ENCODE results near the gene WWOX.

Gene WWOX

DNA sequence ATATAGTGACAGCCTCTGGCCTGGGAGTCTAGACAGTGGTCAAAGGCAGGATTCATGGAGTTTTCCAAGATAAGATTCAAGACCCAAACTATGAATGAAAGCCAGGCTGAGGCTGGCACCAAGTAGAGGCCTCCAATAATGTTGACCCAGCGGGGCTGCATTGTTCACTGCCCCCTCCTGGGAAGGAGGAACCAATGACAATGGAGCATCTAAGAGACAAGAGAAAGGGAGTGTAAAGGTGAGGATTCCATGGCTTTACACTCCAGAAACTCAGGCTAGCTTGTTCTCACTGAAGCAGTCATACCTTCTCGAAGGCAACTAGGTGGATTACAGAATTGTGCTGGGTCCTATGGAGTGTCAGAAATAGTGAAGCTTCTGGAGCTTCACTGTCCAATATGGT is 380.3 kb downstream of the WWOX start:
- DNase-seq, result no peak

DNA sequence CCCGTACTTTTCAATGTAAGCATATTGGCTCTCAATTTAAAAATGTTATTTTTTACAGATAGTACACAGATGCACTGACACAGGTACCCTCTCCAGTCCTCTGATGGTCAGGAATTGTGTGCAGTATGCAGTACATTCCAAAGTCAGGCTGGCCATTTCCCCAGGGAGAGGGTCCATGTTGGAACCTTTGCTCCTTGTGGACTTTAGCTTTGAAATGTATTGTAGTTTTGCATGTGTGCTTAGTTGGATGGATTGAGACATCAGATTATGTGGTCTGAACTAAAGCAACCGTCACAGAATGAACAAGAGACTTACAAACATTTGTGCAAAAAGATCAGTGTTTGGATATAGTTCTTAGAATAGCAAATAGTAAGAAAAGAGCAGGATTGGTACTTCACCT is 381.1 kb downstream of the WWOX start:
- DNase-seq, result no peak

DNA sequence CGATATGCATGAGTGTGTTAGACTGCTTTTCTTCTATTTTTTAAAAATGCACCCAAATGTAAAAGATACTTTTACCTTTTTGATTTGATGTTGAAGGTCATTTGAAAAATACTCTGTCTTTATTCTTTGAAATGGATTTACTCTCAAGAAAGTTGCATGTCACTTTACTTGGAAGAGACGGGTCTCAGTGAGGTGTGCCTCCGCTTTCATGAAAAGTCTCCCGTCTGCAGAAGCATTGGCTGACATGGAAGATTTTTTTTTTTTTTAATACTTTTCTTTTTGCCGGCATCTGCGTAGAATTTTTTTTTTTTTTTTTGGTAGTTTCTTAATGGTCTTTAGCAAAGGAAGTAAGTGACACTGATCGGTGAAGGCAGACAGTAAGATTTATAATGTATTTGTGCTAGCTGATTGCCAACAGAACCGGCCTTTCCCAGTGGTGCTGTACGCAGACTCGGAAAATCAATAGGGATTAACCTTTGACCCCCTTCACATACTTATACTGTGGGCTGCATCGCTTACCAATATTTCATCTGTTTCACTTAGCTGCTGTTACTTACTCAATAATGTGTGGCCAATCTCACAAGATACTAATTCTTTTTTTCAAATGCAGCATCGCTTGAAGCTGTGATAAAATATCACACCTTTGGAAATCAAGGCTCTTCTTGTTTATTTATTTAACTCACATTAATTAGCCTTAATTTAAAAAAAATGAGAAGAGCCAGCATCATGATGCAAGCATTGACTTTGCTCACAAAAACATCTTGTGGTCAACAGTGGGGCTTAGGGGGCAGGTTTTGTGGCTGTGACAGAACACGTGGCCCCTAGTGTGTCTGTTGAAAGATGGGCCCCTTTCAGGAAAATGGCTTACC is 383.9 kb downstream of the WWOX start:
- no peak for DNase-seq

DNA sequence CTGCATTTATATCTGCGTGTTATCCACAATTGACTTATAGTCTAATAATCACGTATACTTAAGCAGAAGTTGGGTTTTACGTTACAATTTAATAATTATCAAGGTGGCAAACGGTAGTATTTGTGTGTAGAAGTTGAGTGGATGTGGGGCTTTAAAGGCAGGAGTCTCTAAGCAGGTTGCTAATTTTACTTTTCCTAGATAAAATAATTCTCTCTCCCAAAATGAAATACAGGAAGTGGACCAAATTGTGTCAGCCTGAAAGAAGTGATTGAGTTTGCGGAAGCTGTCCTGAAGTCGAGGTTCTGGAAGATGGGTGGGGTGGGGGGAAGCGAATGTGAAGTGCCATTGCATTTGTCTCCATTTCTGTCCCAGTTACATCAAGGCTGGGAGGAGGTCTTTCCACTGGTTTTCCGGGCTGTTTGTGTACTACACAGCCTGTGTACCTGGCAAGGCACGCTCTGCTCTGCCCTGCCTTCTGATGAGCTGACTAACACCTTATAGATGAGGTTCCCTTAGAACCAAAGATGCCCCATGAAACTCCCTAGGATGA is 385.1 kb downstream of the WWOX start:
- DNase-seq, result no peak

DNA sequence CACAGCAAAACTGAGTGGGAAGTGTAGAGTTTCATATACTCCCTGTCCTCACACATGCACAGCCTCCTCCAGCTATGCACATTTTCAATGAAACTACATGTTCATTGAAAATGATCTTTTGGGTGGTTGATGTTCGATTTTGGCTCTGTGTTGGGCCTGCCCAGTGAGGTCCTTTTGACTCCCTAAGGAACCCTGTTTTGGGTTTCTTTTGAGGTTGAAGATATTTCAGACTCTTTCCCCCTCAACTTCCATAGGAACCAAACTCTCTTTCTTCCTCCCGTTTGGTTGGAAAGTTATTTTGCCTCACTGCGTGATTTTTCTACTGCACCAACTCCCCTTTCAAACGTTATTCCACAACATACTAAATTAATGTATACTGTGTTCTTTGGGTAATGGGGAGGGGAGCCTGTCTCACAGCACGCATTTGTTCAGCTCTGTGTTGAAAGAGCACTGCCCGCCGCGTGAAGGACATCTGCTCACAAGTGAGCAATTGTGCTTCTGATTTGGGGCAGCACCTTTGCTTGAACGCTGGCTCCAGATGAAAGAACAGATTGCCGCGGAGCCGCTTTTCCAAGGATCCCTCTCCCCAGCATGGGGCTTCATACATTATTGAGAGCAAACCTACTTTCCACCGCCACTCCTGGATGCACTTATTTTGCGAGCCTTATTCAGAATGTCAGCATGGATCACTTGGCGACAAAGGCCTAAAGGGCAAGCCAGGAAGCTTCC is 385.9 kb downstream of the WWOX start:
- no peak for DNase-seq

DNA sequence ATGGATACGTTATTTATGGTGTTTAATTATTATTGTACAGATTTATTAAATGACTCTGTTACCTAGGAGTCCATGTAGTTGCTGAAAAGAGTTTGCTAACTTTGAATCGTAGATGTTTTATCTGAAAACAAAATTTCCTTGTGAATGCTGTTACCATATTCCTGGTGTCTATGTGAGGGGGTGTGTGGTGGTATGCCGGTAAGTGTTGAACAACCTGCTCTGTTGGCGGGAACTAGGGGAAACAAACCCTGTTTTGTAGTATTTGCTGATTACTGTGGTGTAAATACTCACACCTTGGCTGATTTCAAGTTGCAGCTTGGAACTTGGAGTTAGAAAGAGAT is 386.4 kb downstream of the WWOX start:
- DNase-seq, result no peak

DNA sequence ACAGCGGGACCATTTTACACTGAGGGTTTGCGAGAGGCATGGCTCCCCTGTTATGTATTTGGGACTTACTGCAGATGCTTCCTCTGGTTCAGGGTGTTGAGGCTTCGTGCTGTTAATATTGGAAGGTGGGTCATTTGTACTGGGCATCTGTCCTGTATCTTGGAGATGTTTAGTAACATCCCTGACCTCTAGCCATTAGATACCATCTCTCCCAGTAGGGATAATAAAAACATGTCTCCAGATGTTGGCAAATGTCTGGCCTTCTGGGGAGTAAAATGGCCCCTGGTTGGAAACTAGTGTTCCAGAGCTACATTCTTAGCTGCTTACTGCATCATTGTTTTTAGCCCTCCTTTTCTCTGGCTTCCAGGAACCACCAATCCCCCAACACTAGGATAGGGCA is 388.0 kb downstream of the WWOX start:
- DNase-seq, result no peak

DNA sequence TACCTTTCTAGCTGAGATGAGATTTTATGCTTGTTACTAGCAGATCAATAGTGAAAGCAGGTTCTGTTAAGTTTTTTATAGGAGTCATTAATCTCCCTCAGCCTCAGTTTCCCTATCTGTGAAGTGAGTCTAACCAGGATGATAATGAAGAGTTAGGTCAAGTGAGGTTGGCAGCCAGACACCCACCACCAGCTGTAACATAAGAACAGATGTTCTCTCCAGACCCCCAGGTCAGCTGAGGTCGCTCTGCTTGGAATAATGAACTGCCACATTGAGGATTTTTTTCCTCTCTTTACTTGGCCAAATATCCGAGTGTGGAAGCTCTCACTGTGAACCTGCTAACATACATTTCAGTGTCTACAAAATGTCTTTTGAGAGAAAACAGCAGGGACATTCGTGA is 389.6 kb downstream of the WWOX start:
- no peak for DNase-seq

DNA sequence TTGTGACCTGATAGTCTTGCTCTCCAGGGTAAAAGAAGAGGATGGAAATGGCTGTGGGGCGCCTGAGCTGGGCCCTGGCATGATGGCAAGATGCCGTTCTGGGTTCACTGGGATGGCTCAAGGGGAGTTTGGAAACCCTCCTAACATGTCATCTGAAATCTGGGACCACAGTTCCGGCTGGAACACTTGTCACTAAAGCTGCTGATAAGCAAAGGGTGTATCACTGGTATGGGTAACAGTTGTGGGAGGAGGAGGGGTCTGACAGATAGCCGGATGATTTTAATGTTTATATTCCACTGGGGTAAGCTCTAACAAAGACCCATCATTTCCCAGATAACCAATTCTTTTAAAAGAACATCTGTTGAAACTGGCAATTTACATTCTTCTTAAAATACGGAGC is 390.2 kb downstream of the WWOX start:
- no peak for DNase-seq

DNA sequence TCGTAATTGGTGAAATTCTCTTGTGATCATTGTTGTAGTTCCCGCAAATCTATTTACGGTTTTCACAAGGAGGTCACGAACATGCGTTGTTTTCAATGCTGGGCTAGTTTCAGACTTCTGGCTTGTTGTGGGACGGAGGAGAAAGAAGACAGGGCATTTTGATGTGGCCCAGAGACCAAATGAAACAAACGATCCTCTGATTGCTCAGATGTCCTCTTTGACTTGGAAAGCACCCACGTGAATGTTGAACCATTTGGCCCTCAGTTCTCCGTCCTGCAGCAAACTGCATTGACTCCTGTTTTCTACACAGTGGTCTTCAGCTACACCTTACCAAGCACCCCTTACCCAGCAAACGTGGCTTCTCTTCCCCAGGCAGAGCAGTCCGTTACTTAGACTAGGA is 391.0 kb downstream of the WWOX start:
- no peak for DNase-seq

DNA sequence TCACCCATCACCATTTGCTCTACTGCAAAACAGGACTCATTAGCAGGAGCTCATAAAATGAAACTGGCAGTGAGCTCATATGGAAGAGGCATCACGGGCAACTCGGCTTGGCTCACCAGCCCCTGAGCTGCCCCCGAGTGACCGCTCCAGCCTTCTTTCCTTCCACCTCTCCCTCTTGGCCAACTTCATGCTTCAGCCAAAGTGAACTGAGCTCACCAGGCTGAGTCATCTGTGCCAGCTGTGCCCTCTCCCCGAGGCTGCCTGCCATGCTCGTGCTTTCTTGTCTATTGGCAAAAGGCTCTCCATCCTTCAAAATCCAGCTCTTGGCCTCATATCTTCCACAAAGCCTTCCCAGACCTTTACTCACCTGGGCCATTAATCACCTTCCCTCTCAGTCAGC is 391.4 kb downstream of the WWOX start:
- DNase-seq, result no peak

DNA sequence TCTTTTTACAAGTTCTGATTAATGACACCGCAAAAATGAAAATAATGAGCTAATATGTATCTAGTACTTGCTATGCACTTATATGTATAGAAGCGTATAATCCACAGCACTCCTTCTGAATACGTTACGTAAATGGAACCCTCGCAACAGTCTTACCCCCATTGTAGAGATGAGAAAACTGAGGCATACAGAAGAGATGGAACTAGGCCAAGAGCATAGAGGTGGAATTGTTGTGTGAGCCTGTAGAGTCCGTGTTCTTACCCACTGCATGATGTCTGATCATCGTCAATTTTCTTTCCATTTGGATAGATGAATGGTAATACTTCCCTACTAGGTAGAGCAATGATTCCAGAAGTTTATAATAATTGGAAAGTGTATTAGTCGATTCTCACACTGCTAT is 394.1 kb downstream of the WWOX start:
- DNase-seq, result no peak

DNA sequence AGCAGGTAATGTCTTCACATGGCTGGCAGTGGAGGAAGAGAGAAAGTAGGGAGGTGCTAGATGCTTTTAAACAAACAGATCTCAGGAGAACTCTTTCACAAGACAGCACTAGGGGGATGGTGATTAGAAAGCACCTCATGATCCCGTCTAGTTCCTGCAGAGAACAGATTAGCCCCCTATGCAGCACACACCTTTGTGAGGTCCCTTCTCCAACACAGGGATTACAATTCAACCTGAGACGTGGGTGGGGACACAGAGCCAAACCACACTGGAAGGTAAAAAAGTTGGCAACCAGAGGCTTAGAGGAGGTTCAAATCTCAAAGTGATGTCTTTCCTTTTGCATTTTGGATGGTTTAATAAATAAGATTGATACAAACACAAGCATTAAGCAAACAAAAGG is 394.7 kb downstream of the WWOX start:
- no peak for DNase-seq

DNA sequence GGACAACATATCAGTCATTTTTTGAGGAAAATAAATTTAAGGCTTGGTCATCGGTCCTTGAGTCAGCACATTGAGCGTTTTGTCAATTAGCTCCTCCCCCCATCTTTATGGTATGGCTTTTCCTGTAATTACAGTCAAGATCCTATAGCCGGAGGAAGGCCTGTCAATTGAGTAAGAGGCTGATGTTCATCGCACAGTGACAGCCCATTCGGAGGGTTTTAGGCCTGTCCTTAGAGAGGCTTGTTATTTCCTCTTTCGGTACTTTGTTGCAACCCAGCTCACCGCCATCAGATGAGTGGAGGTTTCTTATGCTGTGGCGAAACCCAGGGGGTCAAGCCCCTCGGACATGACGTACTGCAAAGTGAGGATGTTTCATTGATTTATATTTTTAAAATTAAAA is 395.2 kb downstream of the WWOX start:
- no peak for DNase-seq

DNA sequence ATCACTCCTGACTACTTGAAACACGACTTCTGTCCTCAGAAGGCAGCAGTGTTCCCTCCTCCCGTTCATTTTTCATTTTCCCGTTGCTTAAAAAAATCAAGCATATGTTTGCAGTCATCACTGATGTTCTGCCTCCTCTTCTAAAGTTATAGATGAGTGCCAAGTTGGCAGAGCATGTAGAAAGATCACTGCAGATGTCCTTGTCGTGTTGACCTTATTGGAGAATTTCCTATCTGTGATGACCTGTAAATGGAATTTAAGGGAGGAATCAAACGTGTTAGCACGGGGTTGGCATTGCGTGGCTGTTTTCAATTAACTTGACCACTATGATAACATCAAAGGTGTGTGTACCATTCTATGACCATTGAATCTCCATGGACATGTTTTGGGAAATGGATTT is 396.7 kb downstream of the WWOX start:
- no peak for DNase-seq

DNA sequence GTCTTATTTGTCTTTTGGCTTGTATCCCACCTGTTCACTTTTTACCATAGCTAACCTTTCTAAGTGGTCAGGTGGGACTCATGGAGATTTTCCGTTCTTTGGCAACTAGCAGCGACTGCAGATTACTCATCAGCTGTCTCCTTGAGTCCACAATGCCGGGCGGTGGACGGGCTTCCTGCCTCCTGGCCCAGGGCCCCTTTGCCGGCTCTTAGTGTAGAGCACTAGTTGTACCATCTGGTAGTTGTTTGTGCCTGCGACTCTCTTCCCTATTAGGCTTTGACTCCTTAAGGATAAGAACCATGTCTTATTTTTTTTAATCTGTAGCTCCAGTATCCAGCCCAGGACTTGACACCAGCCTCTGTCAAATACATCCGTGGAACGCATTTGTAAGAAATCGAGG is 399.9 kb downstream of the WWOX start:
- DNase-seq, result no peak

DNA sequence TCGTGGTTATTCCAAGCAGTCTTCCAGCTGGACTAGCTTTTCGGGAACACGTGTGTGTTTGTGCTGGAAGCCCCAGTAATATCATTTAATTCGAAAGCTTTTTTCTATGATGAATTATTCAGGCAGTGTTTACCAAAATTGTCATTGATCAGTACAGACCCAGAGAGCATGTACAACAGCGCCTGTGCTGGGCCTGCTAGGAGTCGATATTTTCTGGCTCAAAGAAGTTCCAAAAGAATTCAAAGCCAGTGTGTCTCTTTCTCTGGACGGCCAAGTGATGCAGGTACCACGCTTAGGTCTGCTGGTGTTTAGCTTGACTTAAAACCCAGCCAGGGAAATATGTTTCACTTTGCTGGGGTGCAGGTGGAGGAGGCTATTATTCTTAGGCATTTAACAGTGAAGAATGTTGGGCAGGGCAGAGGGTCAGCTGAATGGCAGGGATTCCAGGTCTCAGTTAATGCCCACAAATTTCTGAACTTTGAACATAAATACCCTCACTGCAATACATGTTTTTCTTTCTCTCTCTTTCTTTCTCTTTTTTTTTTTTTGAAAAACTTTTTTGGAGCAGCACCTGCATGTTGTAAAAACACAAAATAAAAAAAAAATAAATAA is 401.3 kb downstream of the WWOX start:
- no peak for DNase-seq

DNA sequence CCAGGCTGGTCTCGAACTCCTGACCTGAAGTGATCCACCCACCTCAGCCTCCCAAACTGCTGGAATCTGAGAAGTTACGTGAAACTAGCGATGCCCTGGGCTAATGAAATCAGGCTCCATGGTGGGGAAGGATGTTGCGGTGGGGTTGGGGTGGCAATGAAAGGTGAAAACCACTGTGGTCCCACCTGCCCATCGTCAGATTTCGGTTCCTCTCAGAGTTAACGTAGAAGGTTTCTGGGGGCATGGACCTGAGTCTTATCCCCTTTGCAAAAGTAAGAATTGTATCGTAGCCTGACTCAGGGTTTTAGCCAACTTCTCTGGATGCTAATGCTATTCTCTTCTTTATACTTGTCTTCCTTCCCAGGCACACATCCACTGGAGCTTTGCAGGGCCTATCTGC is 402.3 kb downstream of the WWOX start:
- no peak for DNase-seq

DNA sequence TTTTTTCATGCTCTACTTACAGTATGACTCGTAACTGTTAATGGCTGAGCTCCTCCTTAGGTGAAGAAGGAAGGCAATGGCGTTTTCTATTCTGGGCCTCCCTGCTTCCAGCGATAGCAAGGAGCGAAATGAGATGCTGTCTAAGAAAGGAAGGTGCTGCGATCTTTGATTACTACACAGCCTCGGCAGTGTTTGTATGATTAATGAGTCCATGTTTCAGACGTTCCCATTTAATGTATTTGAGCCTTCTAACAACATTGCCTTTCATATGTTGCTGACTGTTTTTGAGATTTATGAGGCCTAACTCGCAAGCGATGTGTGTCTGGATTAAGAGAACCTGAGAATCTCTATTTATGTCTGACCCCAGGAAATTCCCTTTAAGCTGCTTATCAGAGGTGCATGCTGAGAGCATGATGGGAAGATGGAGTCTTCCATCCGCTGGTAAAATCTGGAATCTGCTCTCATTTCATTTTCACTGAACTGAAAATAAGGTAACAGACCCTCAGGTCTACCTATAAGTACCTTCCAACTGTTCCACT is 403.4 kb downstream of the WWOX start:
- no peak for DNase-seq

DNA sequence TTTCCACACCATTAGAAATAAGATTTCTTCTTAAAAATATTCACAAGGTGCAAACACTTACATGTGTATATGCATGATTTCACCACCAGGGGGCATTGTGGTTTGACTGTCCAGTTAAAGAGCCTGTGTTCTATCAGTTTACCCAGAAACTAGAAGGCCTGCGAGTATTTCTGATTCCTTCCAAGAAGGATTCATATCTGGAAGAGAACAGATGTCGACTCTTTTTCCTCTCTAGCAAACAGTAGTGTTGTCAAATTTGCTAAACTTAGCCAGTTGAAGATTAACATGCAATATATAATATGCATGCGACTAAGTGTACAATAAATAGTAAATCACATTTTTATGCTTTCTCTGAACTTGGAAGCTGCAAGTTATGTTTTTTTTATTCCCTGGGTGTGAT is 404.1 kb downstream of the WWOX start:
- DNase-seq, result peak in 1 of 2 experiments; percentile 14

DNA sequence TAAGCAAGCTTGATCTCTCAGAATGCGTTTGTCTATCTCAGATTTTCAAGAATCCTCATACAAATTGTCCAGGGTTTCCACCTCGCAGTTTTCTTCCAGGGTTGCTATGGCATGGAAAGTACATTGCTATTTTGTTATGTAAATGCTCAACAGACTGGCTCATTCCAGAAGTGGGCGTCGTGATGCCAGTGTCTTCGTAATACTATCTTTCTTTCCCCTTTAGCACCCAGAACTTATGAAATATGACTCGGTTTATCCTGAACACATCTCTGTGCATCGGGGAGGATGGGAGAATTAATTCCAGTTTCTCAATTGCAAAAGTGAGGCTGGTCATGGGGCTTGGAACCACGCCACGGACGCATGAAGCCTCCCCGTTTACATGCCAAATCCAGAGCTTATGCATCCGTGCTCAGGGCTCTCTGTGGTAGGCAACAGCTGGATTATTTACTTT is 405.0 kb downstream of the WWOX start:
- DNase-seq, result no peak

DNA sequence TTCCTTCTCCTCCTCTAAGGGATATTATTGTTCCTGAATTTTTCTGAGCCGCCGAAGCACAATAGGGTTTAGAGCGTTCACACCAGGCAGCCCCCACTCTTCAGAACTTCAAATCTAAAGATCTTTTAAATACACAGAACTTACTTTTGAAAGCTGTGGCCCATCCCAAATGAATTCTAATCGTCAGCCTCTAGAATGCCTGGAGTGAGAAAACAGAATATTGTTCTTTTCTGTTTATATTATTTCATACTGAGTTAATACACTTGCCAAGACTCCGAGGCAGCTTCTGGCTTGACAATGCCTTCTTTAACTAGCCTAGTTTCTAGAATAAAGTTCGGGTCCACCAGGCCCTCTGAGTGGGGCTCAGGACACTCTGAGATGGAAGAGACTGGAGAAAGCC is 405.6 kb downstream of the WWOX start:
- no peak for DNase-seq

DNA sequence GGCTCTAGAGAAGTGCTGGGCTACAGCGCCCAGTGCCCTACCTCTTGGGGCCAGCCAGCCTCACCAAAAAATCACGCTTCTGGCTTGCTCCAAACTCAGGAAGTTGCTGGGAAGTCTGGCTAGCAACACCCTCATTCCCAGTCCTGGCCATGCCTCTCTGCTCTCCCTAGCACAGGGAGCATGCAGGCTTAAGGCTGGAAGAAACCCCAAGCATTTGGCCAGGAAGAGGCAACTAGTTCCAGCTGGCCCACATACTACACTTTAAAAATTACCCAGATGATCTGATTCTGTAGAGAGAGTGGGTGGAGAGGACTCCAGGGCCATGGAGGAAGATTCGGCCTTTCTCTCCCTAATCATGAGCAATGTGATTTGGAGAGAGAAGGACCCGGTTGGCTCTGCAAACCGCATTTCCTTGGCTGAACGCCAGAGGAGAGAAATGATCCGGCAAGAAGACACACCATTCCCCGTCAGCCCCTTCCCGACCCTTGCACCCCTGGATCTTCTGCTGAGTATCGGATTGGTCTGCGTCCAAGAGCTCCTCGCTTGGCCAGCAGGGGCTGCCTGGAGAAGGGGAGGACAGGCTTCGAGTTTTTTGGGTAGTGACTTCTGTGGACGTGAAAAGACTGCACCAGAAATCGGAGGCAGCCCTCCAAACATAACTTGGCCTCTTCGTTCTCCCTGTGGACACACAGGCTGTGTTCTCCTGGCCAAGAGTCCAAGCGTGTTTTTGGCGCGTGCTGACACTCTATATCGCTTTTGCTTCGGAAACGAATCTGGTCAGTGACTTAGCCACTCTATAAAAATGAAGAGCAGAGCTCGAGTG is 406.3 kb downstream of the WWOX start:
- no peak for DNase-seq
